Upper lobe of left lung (tissue), 4 donors: Measurements from ENCODE around the gene CBLB.

Experiments used
- POLR2A ChIP-seq, 4 donors: fragments of 450-650 bp; IDR thresholded peaks; one replicate each; pipeline ENCODE4 v1.5.1; 2016 to 2017; ENCODE audit warnings: antibody characterized with exemption in 4 of 4, mild to moderate bottlenecking in 2 of 4
- POLR2AphosphoS5 ChIP-seq, 2 donors: sonication (generic); formaldehyde crosslinking; IDR thresholded peaks; one replicate each; pipeline ENCODE4 v1.5.1; 2017; ENCODE audit warnings: antibody characterized with exemption in 2 of 2
- TF ChIP-seq, protein P1 (sequence below), 6 experiments: fragments of 450-650 bp in 4 of 6; fragments of 200-600 bp in 2 of 6; sonication (generic) in 2 of 6; IDR thresholded peaks; one replicate each; pipeline ENCODE4 v1.5.1; 2016 to 2019; ENCODE audit warnings: antibody characterized with exemption in 6 of 6

DNA sequence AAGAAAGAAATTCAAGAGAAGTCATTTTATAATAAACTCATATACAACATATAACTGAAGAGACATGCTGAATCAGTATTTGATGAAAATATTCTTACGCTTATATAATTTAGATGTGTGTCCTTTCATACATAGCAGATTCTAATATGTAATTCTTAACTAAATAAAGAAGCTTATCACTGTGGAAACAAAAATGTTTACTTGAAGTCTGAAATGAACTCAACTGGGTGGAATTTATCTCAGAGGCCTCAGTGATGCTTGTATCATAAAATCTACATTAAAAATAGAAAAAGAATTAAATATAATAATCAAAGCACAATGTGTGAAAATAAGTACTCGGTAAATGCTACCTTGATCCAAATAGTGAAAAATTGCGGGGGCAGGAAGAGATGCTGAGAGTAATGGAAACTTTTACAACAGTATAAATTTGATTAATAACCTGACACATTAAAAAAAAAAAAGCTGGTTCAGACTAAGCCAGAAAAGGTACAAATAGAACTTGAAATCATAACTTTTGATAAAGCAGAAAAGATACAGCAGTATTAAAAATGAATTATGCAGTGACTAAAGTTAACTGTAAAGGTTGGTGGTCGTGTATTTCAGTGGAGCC, 12.0 kb upstream of the CBLB start:
- TF ChIP-seq, protein P1, sequence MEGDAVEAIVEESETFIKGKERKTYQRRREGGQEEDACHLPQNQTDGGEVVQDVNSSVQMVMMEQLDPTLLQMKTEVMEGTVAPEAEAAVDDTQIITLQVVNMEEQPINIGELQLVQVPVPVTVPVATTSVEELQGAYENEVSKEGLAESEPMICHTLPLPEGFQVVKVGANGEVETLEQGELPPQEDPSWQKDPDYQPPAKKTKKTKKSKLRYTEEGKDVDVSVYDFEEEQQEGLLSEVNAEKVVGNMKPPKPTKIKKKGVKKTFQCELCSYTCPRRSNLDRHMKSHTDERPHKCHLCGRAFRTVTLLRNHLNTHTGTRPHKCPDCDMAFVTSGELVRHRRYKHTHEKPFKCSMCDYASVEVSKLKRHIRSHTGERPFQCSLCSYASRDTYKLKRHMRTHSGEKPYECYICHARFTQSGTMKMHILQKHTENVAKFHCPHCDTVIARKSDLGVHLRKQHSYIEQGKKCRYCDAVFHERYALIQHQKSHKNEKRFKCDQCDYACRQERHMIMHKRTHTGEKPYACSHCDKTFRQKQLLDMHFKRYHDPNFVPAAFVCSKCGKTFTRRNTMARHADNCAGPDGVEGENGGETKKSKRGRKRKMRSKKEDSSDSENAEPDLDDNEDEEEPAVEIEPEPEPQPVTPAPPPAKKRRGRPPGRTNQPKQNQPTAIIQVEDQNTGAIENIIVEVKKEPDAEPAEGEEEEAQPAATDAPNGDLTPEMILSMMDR (IDR thresholded peaks at IDR 0.05) = no peak
- TF ChIP-seq POLR2A (IDR thresholded peaks at IDR 0.05) = no peak
- TF ChIP-seq POLR2AphosphoS5 (IDR thresholded peaks at IDR 0.05) = no peak
